ENCODE data around the gene SCIN.

Gene SCIN

GRCh38 chr7:12567015-12567414 lies 3.5 kb upstream of the SCIN start:
- DNase-seq (ENCODE audit: low read depth) = no peak
- no peak for TF ChIP-seq CTCF (IDR thresholded peaks at IDR 0.05; ENCODE audit: control insufficient read depth, insufficient read depth, low read depth, low read length, missing control alignments)
- no peak overlapping the region for H3K4me3 ChIP-seq (ENCODE audit: control insufficient read depth, low read depth, low read length)

GRCh38 chr7:12569673-12570072 lies 847 bp upstream of the SCIN start:
- no peak for TF ChIP-seq CTCF (IDR thresholded peaks at IDR 0.05; ENCODE audit: control insufficient read depth, insufficient read depth, low read depth, low read length, missing control alignments)
- DNase-seq (ENCODE audit: low read depth) = no peak
- H3K4me3 ChIP-seq (ENCODE audit: control insufficient read depth, low read depth, low read length) = no peak overlapping the region

DNA sequence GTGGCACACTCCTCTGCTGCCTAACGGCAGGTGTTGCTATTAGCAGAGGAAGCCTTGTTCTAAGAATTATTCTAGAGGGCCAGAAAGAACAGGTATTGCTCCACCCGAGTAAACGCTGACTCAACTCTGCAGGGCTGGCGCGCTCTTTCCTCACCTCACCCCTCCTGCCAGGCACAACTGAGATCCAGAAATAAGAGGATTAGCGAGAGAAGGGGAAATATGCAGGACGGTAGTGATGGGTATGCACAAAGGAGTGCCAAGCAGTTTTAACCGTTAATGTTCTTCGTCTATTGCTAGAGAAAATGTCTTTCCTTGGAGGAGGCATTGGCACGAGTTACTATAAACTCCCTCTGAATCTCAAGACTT lies 369 bp upstream of the SCIN start:
- no peak for TF ChIP-seq CTCF (IDR thresholded peaks at IDR 0.05; ENCODE audit: control insufficient read depth, insufficient read depth, low read depth, low read length, missing control alignments)
- DNase-seq (ENCODE audit: low read depth) = no peak
- peak overlapping the region; percentile 36 for H3K4me3 ChIP-seq (ENCODE audit: control insufficient read depth, low read depth, low read length)

DNA sequence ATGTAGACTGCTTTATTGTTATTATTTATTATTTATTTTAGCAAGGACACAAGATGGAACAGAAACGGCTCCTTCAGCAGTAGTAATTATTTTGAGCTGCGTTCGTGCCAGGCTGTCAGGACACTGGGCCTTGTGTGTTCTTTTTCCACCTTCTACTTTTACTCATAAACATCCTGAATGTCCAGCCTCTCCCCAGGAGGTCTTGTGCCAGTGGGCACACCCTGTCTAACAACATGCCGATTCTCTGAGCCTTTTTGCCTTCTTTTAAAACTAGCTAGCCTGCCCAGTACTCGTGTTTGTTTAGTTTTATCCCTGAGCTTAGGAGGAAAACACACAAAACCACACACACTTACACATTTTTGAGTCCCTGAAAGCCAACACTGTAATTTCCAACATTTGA lies 1.2 kb downstream of the SCIN start:
- no peak for DNase-seq (ENCODE audit: low read depth)
- no peak overlapping the region for H3K4me3 ChIP-seq (ENCODE audit: control insufficient read depth, low read depth, low read length)
- TF ChIP-seq CTCF (IDR thresholded peaks at IDR 0.05; ENCODE audit: control insufficient read depth, insufficient read depth, low read depth, low read length, missing control alignments) = no peak

GRCh38 chr7:12572941-12573575 lies 2.5 kb downstream of the SCIN start:
- no peak overlapping the region for H3K4me3 ChIP-seq (ENCODE audit: control insufficient read depth, low read depth, low read length)
- TF ChIP-seq CTCF (IDR thresholded peaks at IDR 0.05; ENCODE audit: control insufficient read depth, insufficient read depth, low read depth, low read length, missing control alignments) = no peak
- no peak for DNase-seq (ENCODE audit: low read depth)

DNA sequence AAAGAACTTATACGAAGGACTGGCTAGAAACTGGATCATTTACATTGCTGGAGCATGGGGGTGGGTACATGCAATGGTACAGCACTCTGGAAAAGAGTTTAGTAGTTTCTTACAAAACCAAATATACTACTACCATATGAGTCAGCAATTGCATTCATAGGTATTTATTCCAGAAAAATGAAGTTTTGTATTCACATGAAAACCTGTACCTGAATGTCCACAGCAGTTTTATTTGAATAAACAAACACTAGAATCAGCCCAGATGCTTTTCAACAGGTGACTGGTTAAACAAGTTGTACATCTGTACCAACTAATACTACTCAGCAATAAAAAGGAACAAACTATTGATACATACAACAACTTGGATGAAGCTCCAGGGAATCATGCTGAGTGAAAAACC lies 3.4 kb downstream of the SCIN start:
- no peak overlapping the region for H3K4me3 ChIP-seq (ENCODE audit: control insufficient read depth, low read depth, low read length)
- no peak for TF ChIP-seq CTCF (IDR thresholded peaks at IDR 0.05; ENCODE audit: control insufficient read depth, insufficient read depth, low read depth, low read length, missing control alignments)
- DNase-seq (ENCODE audit: low read depth) = no peak
